ENCODE data around the gene UQCR11. TPM values are rescaled to one million over a fixed set of nuclear protein-coding genes. Genes with fewer than 3 reads are reported as not detected.

UQCR11 gene
- total and polyA plus RNA-seq, 2 of the 8 experiments (the other 6 are each of a cell fraction or from before 2014, with no cell fraction given), result 162 to 171 TPM

- no peak overlapping the region; the same call in 1 of the 2 replicates for H4K8ac ChIP-seq (ENCODE audit: extremely low read depth, insufficient read depth, low read length)
- POLR2A ChIA-PET (ENCODE audit: partially characterized antibody), result interaction anchor here (1.0 to 3.4 kb wide), 5 partner anchors 9 to 20 kb away, joined by 3 to 25 read pairs (median 6); no protein-coding TSS in a partner anchor
- TF ChIP-seq POLR2AphosphoS5 (IDR thresholded peaks at IDR 0.05; ENCODE audit: low read depth, low read length), result no peak
- no peak for TF ChIP-seq CBX5 (IDR thresholded peaks at IDR 0.05; ENCODE audit: low read depth, low read length)
- TF ChIP-seq MAFK (IDR thresholded peaks at IDR 0.05; ENCODE audit: low read depth, low read length), result no peak
- no peak for TF ChIP-seq JUN (IDR thresholded peaks at IDR 0.05; ENCODE audit: low read depth, low read length)
- TF ChIP-seq SIRT6 (IDR thresholded peaks at IDR 0.05; ENCODE audit: low read length), result no peak
- WGBS, 2 experiments (ENCODE audit: extremely low coverage in 1 of 2, insufficient coverage in 1 of 2, insufficient read length in 1 of 2, insufficient replicate concordance in 2 of 2, low coverage in 1 of 2, low lambda C conversion rate in 2 of 2, missing lambda C conversion rate in 1 of 2), result 88% methylated on average over 19 of the region's 20 CpGs; no CpG with 5 or more reads in 1 of the 2 experiments
- peaks cover 0 to 21% of the 10 kb centered on the region in 2 experiments; a peak in 2 of 4 replicates for H3K79me2 ChIP-seq (ENCODE audit: control insufficient read depth in 1 of 2, insufficient read depth in 2 of 2, low read length in 2 of 2)
- H3K4me1 ChIP-seq (replicated peaks in 1 of 4; ENCODE audit: control insufficient read depth in 3 of 4, insufficient read depth in 4 of 4, low read length in 3 of 4), result no peaks in the 10 kb centered on the region
- no peak overlapping the region for H3K4me2 ChIP-seq (ENCODE audit: insufficient read depth in 1 of 2, low read depth in 2 of 2, low read length in 2 of 2)
- H4K5ac ChIP-seq (ENCODE audit: insufficient read length, low read depth, low read length), result no peak overlapping the region
- FAIRE-seq, result no peak
- peaks cover 18% of the 10 kb centered on the region for H3K79me1 ChIP-seq (ENCODE audit: low read depth, low read length)
- H3K14ac ChIP-seq (ENCODE audit: insufficient read length), result no peak overlapping the region
- no peak overlapping the region for H3K56ac ChIP-seq (replicated peaks; ENCODE audit: insufficient read length, low read depth, low read length)
- peaks cover 27 to 33% of the 10 kb centered on the region in 2 experiments for H4K20me1 ChIP-seq (replicated peaks in 1 of 2; ENCODE audit: control insufficient read depth in 1 of 2, insufficient read depth in 2 of 2, low read length in 2 of 2)
- H4K91ac ChIP-seq (replicated peaks; ENCODE audit: insufficient read length, low read length), result no peak overlapping the region
- H2AK5ac ChIP-seq (ENCODE audit: low read depth, low read length), result no peak overlapping the region
- no peak overlapping the region for H2BK120ac ChIP-seq (replicated peaks; ENCODE audit: low read depth, low read length)
- no peak overlapping the region for H2BK20ac ChIP-seq (ENCODE audit: low read length)
- no peak overlapping the region for H2BK5ac ChIP-seq (ENCODE audit: low read depth, low read length)
- H3K18ac ChIP-seq (ENCODE audit: extremely low read depth, low read length), result no peak overlapping the region
- no peak overlapping the region for H3K9ac ChIP-seq (replicated peaks in 1 of 4; ENCODE audit: extremely low read depth in 1 of 4, low read depth in 3 of 4, low read length in 3 of 4)
- no peak overlapping the region for H3K4ac ChIP-seq (replicated peaks; ENCODE audit: insufficient read length, low read depth, low read length)
- H3K36me3 ChIP-seq (ENCODE audit: control insufficient read depth in 2 of 4, insufficient read depth in 4 of 4, low read length in 3 of 4), result peaks cover 7 to 45% (median 35%) of the 10 kb centered on the region in 4 experiments; a peak in 7 of 8 replicates
- no peak overlapping the region for H2BK12ac ChIP-seq (ENCODE audit: low read depth, low read length)
- H3K23ac ChIP-seq (ENCODE audit: insufficient read length), result no peak overlapping the region
- H3K4me3 ChIP-seq (ENCODE audit: extremely low read depth in 1 of 4, insufficient read depth in 2 of 4, low read depth in 3 of 4, low read length in 4 of 4), result no peak overlapping the region
- CTCF ChIA-PET (ENCODE audit: partially characterized antibody), result no interaction called here
- no peak overlapping the region for H2BK15ac ChIP-seq (ENCODE audit: low read length)
- H2AFZ ChIP-seq (ENCODE audit: low read length), result no peak overlapping the region
- no peak for DNase-seq (ENCODE audit: low read depth in 1 of 2, low spot score in 2 of 2)
- H3K23me2 ChIP-seq (ENCODE audit: low read depth, low read length), result no peaks in the 10 kb centered on the region
- H3K27me3 ChIP-seq (replicated peaks in 1 of 4; ENCODE audit: control insufficient read depth in 3 of 4, extremely low read depth in 1 of 4, insufficient read depth in 3 of 4, low read length in 3 of 4), result no peaks in the 10 kb centered on the region
- H3K27ac ChIP-seq (ENCODE audit: low read depth, low read length), result no peak overlapping the region
- H3K9me3 ChIP-seq (ENCODE audit: insufficient read depth in 2 of 2, low read depth in 1 of 2, low read length in 1 of 2), result 0 out of 4 replicates have a peak, but pooled peaks cover 0 to under 1% of the 10 kb centered on the region in 2 experiments
These were observed 24.8 kb upstream of the UQCR11 start for GRCh38 chr19:1630012-1630411.
